HS-27A (cell line): Measurements from ENCODE around the gene FAM83C.

Experiments used
- DNase-seq: peaks from one replicate; pipeline ENCODE4 v3.0.0-alpha.2; 2012; ENCODE audit warnings: low read depth, missing footprints

Gene FAM83C

DNA sequence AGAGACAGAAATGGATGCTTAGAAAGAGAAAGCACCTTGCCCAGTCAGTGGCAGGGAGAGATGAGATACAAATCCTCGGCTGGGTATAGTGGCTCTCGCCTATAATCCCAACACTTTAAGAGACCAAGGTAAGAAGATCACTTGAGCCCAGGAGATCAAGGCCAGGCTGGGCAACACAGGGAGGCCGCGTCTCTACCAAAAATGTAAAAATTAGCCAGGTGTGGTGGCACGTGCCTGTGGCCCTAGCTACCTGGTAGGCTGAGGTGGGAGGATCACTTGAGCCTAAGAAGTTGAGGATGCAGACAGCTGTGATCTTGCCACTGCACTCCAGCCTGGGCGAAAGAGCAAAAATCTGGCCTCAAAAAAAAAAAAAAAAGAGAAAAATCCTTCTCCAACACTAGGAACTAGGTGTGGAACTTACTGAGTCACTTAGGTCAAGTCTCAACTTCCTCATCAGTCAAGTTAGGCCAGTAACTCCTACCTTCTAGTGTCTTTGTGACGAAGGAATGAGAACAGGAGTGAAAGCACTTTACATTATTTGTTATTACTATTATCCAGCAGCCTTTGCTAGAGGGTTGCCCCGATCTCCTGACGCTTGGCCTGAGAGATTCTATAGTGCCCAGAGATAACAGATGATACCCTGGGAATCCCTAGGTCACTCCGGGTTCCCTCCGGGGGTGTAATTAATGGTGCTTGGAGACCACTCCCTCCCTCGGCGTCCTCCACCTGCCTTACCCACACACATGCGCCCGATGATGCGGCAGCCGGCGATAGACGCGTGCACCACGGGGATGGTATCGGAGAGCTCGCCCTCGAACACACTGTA, 8.6 kb downstream of the FAM83C start:
- DNase-seq = no peak

- no peak for DNase-seq
Observed at GRCh38 chr20:35281506-35282101, 10.6 kb downstream of the FAM83C start.

DNA sequence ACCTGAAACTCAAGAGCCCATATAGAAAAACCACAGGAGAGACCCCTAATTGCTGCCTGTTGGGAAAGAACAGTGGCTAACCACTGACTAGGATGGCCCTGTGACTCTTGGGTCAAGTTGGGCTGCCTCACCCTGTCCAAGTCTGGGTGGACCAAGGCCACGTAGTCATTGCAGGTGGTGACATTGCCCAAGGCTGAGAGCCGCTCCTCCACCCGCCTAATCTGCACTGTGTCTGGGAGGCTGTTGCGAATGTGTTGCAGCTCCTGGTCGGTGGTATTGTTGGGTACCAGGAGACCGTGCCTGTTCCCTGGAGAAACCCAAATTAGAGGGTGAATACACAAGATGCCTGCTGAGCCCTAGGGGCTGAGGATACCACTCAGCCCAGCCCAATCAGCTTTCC, 11.7 kb downstream of the FAM83C start:
- DNase-seq = no peak

- DNase-seq = no peak
Observed at GRCh38 chr20:35279533-35280174, 12.6 kb downstream of the FAM83C start.

DNA sequence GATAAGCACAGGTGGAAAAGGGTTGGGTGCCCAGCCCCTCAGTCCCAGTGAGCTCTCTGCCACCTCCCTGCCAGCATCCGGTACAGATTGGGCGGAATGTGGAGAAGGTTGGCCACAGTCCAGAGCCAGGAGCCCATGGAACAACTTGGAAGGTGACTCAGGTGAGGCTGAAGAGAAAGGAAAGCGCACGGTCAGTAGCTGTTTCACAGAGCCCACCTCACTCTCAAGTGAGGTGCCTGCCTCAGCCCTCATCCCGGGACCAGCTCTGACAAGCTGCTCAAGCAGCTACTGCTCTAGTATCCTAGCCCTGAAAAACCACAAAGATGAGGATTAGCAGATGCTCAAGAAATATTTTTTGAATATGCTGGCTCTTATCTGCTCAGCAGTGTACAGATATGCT, 13.2 kb downstream of the FAM83C start:
- no peak for DNase-seq

DNA sequence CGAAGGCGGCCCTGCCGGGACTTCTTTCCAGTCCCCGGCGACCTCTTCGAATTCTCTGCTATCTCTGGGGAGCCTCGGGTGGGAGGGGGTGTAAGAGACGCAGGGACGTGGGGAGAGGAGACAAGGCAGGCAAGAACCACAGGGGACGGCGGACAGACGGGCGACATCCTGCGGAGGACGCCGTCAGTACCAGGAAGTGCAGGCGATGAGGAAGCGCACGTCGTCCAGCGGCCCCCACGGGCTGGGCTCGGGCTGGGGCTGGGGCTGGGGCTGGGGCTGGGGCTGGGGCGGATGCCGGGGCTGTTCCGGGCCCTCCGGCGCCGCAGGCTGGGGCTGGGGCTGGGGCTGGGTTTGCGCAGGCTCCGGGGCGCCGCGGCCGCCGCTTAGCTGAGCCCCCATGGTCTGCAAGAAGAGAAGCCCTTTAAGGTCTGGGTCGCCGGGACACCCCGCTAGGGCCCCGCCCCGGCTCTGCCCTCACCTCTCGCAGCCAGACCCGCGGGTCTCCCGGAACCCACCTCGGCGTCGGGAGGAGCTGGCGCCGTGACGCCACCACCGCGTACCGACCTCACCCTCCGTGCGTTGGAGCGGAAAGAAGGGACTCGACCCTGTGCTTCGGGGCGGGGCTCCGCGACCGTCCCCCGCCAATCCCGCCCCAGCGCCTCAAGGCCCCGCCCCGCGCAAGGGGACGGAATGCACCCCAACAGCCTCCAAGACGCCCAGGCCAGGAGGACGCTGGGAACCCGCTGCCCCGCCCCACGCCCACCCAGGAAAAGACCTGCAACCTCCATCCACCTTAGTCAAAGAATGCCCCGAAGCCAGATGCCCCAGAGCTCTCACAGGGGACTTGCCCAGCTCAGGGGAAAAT, 14.5 kb downstream of the FAM83C start, which contains the start of gene MMP24OS:
MMP24OS (minus strand) TSS at position 592 of the 865 bp plus-strand sequence; CDS start at position 399, 193 bp downstream.
- no peak for DNase-seq

- no peak for DNase-seq
Observed at GRCh38 chr20:35277127-35277526, 15.1 kb downstream of the FAM83C start.

GRCh38 chr20:35276408-35276807, 15.8 kb downstream of the FAM83C start:
- DNase-seq = no peak

GRCh38 chr20:35275741-35276251, 16.4 kb downstream of the FAM83C start:
- no peak for DNase-seq

DNA sequence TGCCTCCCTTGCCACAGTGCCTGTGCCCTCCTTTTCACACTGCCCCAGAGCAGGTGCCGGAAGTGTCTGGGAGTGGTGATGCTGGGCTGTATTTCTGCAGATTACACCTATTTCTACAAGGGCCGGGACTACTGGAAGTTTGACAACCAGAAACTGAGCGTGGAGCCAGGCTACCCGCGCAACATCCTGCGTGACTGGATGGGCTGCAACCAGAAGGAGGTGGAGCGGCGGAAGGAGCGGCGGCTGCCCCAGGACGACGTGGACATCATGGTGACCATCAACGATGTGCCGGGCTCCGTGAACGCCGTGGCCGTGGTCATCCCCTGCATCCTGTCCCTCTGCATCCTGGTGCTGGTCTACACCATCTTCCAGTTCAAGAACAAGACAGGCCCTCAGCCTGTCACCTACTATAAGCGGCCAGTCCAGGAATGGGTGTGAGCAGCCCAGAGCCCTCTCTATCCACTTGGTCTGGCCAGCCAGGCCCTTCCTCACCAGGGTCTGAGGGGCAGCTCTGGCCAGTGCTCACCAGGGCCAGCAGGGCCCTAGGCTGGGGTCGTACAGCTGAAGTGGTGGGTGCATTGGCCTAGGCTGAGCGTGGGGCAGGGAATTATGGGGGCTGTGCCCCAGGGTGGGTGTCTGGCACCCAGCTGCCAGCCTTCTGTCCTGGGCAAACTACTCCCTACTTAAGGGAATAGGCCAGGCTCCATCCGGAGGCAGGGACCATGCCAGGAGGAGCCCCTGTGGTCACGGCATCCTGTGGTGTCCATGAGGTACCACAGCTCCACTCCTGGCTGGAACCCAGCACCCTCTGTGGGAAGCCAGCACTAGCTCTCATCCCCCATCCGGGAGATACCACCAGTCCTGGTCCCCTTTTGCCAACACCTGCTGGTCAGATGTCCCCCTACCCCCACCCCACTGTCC, 17.8 kb downstream of the FAM83C start:
- DNase-seq = no peak

DNA sequence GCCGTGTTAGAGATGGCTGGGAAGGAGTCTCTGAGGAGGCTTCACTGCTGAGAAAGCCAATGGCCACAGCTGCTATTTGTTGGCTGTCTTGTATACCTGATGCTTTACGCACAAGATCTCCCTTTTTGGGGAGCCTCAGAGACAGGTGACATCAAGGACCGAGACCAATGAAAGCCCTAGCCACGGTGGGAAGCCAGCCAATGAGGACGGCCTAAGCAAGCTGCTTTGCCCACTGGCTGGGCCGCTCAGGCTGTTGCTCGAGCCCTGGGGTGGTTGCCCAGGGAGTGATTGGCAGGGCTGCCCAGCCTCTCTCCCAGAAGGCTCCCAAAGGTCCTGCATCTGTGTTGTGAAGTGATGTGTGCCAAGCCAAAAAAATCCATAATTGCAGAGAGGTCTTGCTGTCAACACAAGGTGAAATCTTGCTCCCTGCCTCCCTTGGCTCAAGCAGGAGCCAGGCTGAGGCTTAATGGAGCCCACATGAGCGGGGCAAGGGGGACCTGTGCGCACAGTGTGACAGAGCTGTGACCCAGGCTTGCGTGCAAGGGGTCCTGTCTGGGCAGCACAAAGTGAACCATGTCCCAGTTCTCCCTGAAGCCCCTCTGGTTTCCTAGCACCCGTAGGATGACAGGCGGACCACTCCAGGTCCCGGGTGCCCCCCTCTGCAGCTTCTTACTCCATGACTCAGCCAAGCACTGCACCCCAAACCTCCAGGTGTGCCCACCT, 18.6 kb downstream of the FAM83C start:
- DNase-seq = no peak

DNA sequence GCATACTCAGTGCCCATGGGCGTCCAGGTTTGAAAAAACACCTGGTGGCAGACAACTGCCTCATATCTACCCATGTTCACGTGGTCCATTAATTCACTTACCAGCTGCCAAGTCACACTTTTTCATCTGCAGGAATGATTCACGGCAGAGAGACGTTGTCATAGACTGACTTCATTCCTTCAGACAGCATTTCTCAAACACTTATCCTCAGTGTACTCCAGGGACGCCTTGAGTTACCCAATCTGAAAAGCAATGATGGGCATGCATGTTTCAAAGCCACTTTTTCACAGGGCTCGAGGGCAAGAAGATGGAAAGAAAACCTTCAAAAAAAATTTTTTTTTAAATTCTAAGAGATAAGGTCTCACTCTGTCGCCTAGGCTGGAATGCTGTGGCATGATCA, 20.3 kb downstream of the FAM83C start:
- DNase-seq = no peak

GRCh38 chr20:35271073-35271882, 20.9 kb downstream of the FAM83C start:
- no peak for DNase-seq

DNA sequence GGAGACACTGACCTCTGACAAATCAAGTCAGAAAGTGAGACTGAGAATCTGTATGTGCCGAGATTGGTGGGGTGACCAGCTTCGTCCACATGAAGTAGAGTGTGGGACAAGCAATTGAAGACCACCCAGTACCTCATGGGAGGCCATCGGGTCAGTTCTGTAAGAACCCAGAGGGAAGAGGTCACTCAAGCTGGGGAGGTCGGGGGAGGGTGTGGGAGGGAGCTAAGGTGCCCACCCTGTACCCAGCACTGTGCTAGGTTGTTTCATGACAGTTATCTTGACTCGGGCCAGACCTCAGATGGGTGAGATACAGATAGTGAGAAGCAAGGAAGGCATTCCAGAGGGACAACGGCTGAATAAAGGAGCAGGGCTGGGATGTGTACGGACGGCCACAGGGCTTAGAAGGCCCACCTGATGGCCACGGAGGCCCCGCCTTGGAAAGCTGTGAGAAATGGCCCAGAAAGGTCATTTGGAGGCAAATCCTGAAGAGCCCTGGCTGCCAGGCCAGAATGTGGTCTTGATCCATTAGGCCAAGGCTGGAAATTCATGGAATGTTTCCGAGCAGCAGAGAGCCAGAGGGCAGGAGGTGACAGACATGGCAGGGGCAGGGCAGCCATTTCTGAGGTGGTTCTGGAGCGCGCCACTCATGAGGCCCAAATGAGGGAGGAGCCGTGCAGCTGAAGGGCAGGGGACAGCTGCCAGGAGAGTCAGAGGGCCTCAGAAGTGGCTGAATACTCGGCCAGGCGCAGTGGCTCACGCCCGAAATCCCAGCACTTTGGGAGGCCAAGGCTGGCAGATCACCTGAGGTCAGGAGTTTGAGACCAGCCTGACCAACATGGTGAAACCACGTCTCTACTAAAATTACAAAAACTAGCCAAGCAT, 22.0 kb downstream of the FAM83C start:
- no peak for DNase-seq

DNA sequence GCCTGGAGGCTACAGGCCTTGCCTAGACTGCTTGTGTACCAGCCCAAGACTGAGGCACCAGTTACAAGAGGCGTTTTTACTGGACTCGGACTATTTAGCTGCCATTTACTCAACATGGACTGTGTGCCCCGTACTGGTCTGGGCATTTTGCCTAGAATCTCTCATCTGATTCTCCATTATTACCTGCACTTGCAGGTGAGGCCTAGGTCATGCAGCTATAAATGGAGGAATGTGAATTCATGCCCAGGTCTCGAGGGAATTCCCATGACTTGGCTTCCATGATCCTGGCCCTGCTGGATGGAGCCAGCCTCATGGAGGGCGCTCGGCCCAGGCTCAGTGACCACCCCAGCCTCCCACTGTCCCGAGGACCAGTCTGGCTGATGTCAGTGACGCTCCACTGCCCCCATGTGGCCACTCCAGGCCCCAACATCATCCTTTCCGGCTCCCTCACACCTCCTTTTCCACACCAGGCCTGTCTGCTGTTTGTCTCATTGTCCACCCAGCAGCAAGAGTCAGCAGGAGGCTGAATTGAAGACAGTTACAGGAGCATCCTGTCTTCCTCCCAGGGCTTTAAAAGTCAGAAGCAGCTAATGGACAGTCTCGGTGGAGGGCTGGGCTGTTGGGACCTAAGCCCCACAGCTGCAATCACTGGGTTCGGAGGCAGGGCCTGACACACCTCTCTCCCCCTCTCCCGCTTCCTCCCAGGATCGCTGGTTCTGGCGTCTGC, 23.0 kb downstream of the FAM83C start:
- peak; percentile 35 for DNase-seq

- no peak for DNase-seq
Observed at GRCh38 chr20:35267092-35267491, 25.1 kb downstream of the FAM83C start.

DNA sequence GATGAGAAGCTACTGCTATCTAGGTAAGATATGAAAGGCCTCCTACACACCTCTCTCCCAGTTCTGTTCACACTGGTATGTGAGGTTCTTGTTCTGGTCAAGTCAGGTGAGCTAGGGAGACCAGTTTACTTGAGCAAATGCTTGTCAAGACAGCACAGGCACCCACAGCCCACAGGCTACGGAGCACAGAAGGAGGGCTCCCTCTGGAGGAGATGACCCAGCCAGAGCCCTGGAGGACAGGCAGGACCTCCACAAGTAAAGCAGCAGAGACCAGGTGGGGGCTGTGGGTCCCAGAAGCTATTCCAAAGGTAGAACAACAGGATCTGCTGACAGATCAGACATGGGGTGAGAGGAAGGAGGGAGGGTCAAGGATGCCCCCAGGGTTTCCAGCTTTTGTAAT, 27.5 kb downstream of the FAM83C start:
- DNase-seq = no peak
